Measurements from ENCODE around the gene VPS35.

DNA sequence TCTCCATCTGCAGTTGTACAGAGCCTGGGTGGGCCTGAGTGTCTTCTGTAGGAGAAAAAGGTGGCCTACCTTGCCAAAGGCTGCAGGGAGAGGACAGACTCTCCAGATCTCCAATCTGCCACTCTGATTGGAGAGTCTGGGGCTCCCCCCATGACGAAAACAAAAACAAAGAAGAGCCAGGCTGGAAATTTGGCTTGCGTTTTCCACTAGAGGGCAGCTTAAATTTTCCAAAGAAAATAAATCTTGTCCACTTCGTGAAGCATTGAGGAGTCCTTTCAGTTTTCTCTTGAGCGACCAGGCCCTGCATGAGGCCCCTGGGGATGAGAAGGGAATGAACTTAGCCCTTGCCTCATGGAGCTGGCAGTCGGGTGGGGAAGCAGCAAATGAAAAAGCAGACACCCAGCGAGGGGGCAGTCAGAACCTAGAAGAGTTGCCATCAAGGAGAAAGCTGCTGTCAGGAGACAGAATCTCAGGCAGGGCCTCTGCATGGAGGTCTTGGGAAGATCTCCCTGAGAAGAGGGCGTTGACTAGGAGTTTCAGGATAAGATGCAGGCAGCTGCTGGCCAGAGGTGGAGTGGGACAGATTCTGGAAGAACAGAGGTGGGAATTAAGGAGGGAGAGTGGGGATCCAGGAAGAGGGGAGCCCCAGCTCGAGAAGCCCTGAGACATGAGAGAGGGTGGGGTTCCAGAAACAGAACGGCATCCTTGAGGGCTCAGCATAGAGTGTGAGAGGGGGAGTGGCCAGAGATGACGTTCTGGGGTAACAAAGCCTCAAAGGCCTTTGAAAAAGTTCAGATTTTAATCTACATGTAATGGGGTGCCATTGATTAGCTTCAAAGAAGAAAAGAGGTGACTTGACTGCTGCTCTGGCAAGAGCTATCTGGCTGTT, 59.4 kb downstream of the VPS35 start:
- TF ChIP-seq, protein P1, sequence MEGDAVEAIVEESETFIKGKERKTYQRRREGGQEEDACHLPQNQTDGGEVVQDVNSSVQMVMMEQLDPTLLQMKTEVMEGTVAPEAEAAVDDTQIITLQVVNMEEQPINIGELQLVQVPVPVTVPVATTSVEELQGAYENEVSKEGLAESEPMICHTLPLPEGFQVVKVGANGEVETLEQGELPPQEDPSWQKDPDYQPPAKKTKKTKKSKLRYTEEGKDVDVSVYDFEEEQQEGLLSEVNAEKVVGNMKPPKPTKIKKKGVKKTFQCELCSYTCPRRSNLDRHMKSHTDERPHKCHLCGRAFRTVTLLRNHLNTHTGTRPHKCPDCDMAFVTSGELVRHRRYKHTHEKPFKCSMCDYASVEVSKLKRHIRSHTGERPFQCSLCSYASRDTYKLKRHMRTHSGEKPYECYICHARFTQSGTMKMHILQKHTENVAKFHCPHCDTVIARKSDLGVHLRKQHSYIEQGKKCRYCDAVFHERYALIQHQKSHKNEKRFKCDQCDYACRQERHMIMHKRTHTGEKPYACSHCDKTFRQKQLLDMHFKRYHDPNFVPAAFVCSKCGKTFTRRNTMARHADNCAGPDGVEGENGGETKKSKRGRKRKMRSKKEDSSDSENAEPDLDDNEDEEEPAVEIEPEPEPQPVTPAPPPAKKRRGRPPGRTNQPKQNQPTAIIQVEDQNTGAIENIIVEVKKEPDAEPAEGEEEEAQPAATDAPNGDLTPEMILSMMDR (IDR thresholded peaks at IDR 0.05): peak in 2 of 3 experiments; percentile 17 to 26
- no peak for TF ChIP-seq POLR2A (IDR thresholded peaks at IDR 0.05)
